Keratinocyte (primary cell): Measurements from ENCODE around the gene GUCY1A1. TPM values are rescaled to one million over a fixed set of nuclear protein-coding genes. Genes with fewer than 3 reads are reported as not detected.

Source experiments
- DNase-seq: peaks from one replicate; pipeline ENCODE4 v3.0.0-alpha.2; 2011; ENCODE audit warnings: low read depth, missing footprints, low spot score
- FAIRE-seq: peaks from 2 replicates; lab custom pipeline; 2011; peaks lifted over from hg19 to GRCh38; lab: Jason Lieb, UNC
- H2AFZ ChIP-seq: 2 replicates; pipeline ENCODE4 v1.6.0; 2012; ENCODE audit warnings: low read length, control low read depth, inconsistent platforms; ENCODE audit not compliant: control insufficient read depth
- H3K27ac ChIP-seq: 2 replicates; pipeline ENCODE4 v1.5.1; 2011; ENCODE audit warnings: low read length; ENCODE audit not compliant: control insufficient read depth, insufficient read depth
- H3K27me3 ChIP-seq: 3 replicates; pipeline ENCODE4 v1.6.0; 2011; ENCODE audit warnings: low read length; ENCODE audit not compliant: control insufficient read depth, insufficient read depth; ENCODE audit errors: extremely low read depth
- H3K36me3 ChIP-seq, 2 experiments: 2 replicates in 1 of 2; 3 replicates in 1 of 2; pipeline ENCODE4 v1.5.1; 2011; ENCODE audit warnings: low read length in 2 of 2, mild to moderate bottlenecking in 1 of 2; ENCODE audit not compliant: control insufficient read depth in 2 of 2, insufficient read depth in 2 of 2; ENCODE audit errors: extremely low read depth in 1 of 2
- H3K4me1 ChIP-seq: 3 replicates; pipeline ENCODE4 v1.5.1; 2011; ENCODE audit warnings: low read length; ENCODE audit not compliant: control insufficient read depth, insufficient read depth; ENCODE audit errors: extremely low read depth
- H3K4me2 ChIP-seq: 3 replicates; pipeline ENCODE4 v1.6.0; 2011; ENCODE audit warnings: low read depth, low read length; ENCODE audit not compliant: control insufficient read depth, insufficient read depth; ENCODE audit errors: extremely low read depth
- H3K4me3 ChIP-seq, 3 experiments: fragments of 200-600 bp in 1 of 3; sonication (generic) in 1 of 3; 2 replicates in 2 of 3; 3 replicates in 1 of 3; pipeline ENCODE4 v1.5.1; 2011 to 2016; ENCODE audit warnings: low read length in 3 of 3, mild to moderate bottlenecking in 3 of 3, control low read depth in 2 of 3, inconsistent platforms in 1 of 3, low read depth in 1 of 3, mixed read lengths in 1 of 3, mixed run types in 1 of 3, moderate library complexity in 1 of 3; ENCODE audit not compliant: control insufficient read depth in 2 of 3, insufficient read depth in 2 of 3; ENCODE audit errors: extremely low read depth in 1 of 3
- H3K79me2 ChIP-seq: 2 replicates; pipeline ENCODE4 v1.6.0; 2012; ENCODE audit warnings: low read length; ENCODE audit not compliant: control insufficient read depth, insufficient read depth
- H3K9ac ChIP-seq: 3 replicates; pipeline ENCODE4 v1.6.0; 2011; ENCODE audit warnings: low read length; ENCODE audit not compliant: control insufficient read depth, insufficient read depth; ENCODE audit errors: extremely low read depth
- H3K9me1 ChIP-seq: 3 replicates; pipeline ENCODE4 v1.6.0; 2011; ENCODE audit warnings: low read length; ENCODE audit not compliant: control insufficient read depth, insufficient read depth; ENCODE audit errors: extremely low read depth
- H3K9me3 ChIP-seq: 2 replicates; pipeline ENCODE4 v1.5.1; 2012; ENCODE audit warnings: low read depth, low read length; ENCODE audit not compliant: control insufficient read depth
- H4K20me1 ChIP-seq: 3 replicates; pipeline ENCODE4 v1.6.0; 2011; ENCODE audit warnings: low read length; ENCODE audit not compliant: control insufficient read depth, insufficient read depth; ENCODE audit errors: extremely low read depth
- EZH2 ChIP-seq: IDR thresholded peaks from one replicate; pipeline ENCODE4 v1.6.1; 2012; ENCODE audit warnings: inconsistent platforms, mild to moderate bottlenecking, low read length, moderate library complexity
- dilution Hi-C: fragments of 300-500 bp; cut with MboI; formaldehyde crosslinking; loops from one replicate; pipeline ENCODE4 v1.7.0; 2020; ENCODE audit warnings: low sequenced_read_pairs; ENCODE audit not compliant: extremely low pct_ligation_motif_present
- polyA plus RNA-seq, 5 experiments: library from polyadenylated mRNA; depleted of rRNA in 3 of 5; stranded (reverse) in 3 of 5; stranded (forward) in 1 of 5; unstranded in 1 of 5; fragments of >200 nt; gene quantifications; 1 replicate in 1 of 5; 2 replicates in 3 of 5; 3 replicates in 1 of 5; pipeline versions ENCODE4 v1.2.1 to v1.2.3, GENCODE V29; 2011 to 2012; ENCODE audit warnings: missing spikeins in 2 of 5, low read depth in 1 of 5, low replicate concordance in 1 of 5
- TF ChIP-seq, protein P1 (sequence below), 3 experiments: IDR thresholded peaks in 1 of 3; conservative IDR thresholded peaks in 1 of 3; optimal IDR thresholded peaks in 1 of 3; 2 replicates in 2 of 3; 3 replicates in 1 of 3; pipeline versions ENCODE3 to v1.5.1; 2011; ENCODE audit warnings: low read length in 3 of 3, mild to moderate bottlenecking in 3 of 3, moderate library complexity in 2 of 3, control low read depth in 1 of 3, inconsistent platforms in 1 of 3; ENCODE audit not compliant: insufficient read depth in 2 of 3; ENCODE audit errors: extremely low read depth in 1 of 3

Gene GUCY1A1
- polyA plus RNA-seq, 1 donor (not counting 4 experiments of a cell fraction or from before 2014, with no cell fraction given): 0.05 TPM

DNA sequence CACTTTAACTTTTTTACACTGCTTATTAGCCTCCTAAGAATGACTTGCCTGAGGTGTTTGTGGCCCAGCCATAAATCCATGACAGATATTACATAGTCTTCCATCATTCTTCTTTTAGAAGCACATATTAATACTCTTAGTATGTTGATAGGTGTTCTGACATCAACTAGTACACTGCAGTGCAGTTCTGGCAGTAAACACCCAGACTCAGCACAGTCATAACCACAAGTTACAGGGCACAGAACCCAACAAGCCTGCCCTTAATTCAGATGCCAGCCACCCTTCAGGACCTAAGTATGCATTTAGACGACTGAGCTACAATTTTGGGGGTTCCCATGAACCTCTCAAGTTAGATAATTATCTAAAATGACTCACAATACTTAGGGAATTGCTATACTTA, 55.7 kb downstream of the GUCY1A1 start:
- dilution Hi-C loops: no loop called here
- no peaks in the 10 kb centered on the region for H3K9me1 ChIP-seq
- FAIRE-seq: no peak

DNA sequence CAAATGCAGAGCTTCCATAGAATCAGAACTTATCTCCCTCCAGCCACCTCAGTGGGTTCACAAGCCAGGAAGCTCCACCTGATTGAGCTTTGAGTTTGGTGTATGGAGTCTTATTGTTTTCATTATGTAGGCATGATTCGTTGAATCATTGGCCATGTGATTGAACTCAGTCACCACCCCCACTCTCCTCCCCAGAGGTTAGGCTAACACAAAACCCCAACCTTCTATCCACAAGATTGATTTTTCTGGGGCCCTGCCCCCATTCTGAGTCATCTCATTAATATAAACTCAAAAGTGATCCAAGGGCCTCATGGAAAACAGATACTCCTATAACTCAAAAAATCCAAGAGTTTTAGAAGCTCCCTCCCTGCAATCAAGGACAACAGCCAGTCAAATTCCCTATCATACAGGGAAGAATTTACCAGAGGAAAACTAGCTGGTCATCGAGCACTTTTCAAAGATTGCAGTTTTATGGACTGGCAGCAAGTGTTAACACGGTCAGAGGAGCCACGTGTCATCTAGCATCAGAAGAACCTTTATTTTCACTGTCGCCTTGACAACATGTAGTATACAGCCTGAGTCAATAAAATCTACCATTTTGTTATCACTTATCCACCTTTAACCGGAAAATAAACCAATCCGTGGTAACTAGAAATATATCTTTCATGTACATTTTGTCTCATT, 56.3 kb downstream of the GUCY1A1 start:
- Histone ChIP-seq H3K4me1 (no peaks in the 10 kb centered on the region), H3K4me2 (no peak overlapping the region), H3K9me3 (no peaks in the 10 kb centered on the region), H3K9me1 (no peaks in the 10 kb centered on the region), H3K9ac (no peak overlapping the region), H3K27me3 (no peaks in the 10 kb centered on the region), H3K79me2 (no peaks in the 10 kb centered on the region), H4K20me1 (no peaks in the 10 kb centered on the region), H3K36me3 (no peaks in the 10 kb centered on the region), H3K4me3 (no peak overlapping the region), H2AFZ (no peak overlapping the region), H3K27ac (no peak overlapping the region)
- dilution Hi-C loops: no loop called here
- TF ChIP-seq, protein P1, sequence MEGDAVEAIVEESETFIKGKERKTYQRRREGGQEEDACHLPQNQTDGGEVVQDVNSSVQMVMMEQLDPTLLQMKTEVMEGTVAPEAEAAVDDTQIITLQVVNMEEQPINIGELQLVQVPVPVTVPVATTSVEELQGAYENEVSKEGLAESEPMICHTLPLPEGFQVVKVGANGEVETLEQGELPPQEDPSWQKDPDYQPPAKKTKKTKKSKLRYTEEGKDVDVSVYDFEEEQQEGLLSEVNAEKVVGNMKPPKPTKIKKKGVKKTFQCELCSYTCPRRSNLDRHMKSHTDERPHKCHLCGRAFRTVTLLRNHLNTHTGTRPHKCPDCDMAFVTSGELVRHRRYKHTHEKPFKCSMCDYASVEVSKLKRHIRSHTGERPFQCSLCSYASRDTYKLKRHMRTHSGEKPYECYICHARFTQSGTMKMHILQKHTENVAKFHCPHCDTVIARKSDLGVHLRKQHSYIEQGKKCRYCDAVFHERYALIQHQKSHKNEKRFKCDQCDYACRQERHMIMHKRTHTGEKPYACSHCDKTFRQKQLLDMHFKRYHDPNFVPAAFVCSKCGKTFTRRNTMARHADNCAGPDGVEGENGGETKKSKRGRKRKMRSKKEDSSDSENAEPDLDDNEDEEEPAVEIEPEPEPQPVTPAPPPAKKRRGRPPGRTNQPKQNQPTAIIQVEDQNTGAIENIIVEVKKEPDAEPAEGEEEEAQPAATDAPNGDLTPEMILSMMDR (optimal IDR thresholded peaks at IDR 0.05 in 1 of 3, IDR thresholded peaks at IDR 0.05 in 1 of 3, conservative IDR thresholded peaks at IDR 0.05 in 1 of 3; ENCODE audit: extremely low read depth in 1 of 3, insufficient read depth in 2 of 3, low read length in 3 of 3): no peak
- no peak for TF ChIP-seq EZH2
- FAIRE-seq (no peak), DNase-seq (no peak)

More for the DNA sequence above, 55.7 kb downstream of the GUCY1A1 start:
- no peak for TF ChIP-seq EZH2
- TF ChIP-seq, protein P1 (optimal IDR thresholded peaks at IDR 0.05 in 1 of 3, IDR thresholded peaks at IDR 0.05 in 1 of 3, conservative IDR thresholded peaks at IDR 0.05 in 1 of 3; ENCODE audit: extremely low read depth in 1 of 3, insufficient read depth in 2 of 3, low read length in 3 of 3): no peak
- Histone ChIP-seq H3K9me3 (no peaks in the 10 kb centered on the region), H3K4me2 (no peak overlapping the region), H3K4me1 (no peaks in the 10 kb centered on the region), H3K36me3 (no peaks in the 10 kb centered on the region), H2AFZ (no peak overlapping the region), H3K9ac (no peak overlapping the region), H3K4me3 (no peak overlapping the region), H4K20me1 (no peaks in the 10 kb centered on the region), H3K27ac (no peak overlapping the region), H3K79me2 (no peaks in the 10 kb centered on the region), H3K27me3 (no peaks in the 10 kb centered on the region)
- DNase-seq: no peak
